OCI-LY3 (cell line): ENCODE data around the gene CADM2.

Experiments used
- H2AFZ ChIP-seq: fragments of 200-600, 300-600 bp; shearing (Covaris generic); 2 replicates; pipeline ENCODE4 v1.6.0; 2014; ENCODE audit warnings: antibody characterized with exemption, low read depth, low read length
- H3K27ac ChIP-seq: fragments of 200-600, 300-600 bp; sonication (generic); 2 replicates; pipeline ENCODE4 v1.5.1; 2014; ENCODE audit warnings: mild to moderate bottlenecking, low read length, moderate library complexity, mixed read lengths
- H3K27me3 ChIP-seq: fragments of 200-600, 300-600 bp; sonication (generic); 2 replicates; pipeline ENCODE4 v1.6.1; 2014; ENCODE audit warnings: low read depth, low read length, mixed read lengths
- H3K36me3 ChIP-seq: fragments of 200-600, 300-600 bp; sonication (generic); replicated peaks from 2 replicates; pipeline ENCODE3; 2014; ENCODE audit warnings: low read depth, low read length, mixed read lengths
- H3K4me1 ChIP-seq: fragments of 300-600, 200-600 bp; sonication (generic); 2 replicates; pipeline ENCODE4 v1.6.1; 2014; ENCODE audit warnings: low read length, mixed read lengths
- H3K4me2 ChIP-seq: fragments of 200-600, 300-600 bp; sonication (generic); 2 replicates; pipeline ENCODE4 v1.6.1; 2014; ENCODE audit warnings: low read length, mixed read lengths
- H3K4me3 ChIP-seq: fragments of 300-600, 200-600 bp; sonication (generic); 2 replicates; pipeline ENCODE4 v1.5.1; 2014; ENCODE audit warnings: antibody characterized with exemption, mild to moderate bottlenecking, low read length, moderate library complexity
- H3K79me2 ChIP-seq: fragments of 300-600, 200-600 bp; shearing (Covaris generic); 2 replicates; pipeline ENCODE4 v1.6.1; 2014; ENCODE audit warnings: mild to moderate bottlenecking, low read length, mixed read lengths
- H3K9ac ChIP-seq: fragments of 300-600, 200-600 bp; shearing (Covaris generic); 2 replicates; pipeline ENCODE4 v1.6.0; 2014; ENCODE audit warnings: mild to moderate bottlenecking, low read length, moderate library complexity
- H3K9me3 ChIP-seq: fragments of 200-600, 300-600 bp; shearing (Covaris generic); 2 replicates; pipeline ENCODE4 v1.6.1; 2014; ENCODE audit warnings: low read length, mixed read lengths; ENCODE audit not compliant: insufficient read depth
- H4K20me1 ChIP-seq: fragments of 200-600, 300-600 bp; sonication (generic); 2 replicates; pipeline ENCODE4 v1.6.1; 2016; ENCODE audit warnings: low read length, mixed read lengths; ENCODE audit not compliant: insufficient read depth
- EZH2phosphoT487 ChIP-seq: fragments of 200-600 bp; shearing (Covaris generic); IDR thresholded peaks from 2 replicates; pipeline ENCODE4 v1.6.1; 2018; ENCODE audit warnings: antibody characterized with exemption, mixed run types, low read depth
- TF ChIP-seq, protein P1 (sequence below): fragments of 200-600, 300-600 bp; sonication (generic); IDR thresholded peaks from 2 replicates; pipeline ENCODE4 v1.5.1; 2014; ENCODE audit warnings: antibody characterized with exemption, low read length, low read depth

CADM2 gene

DNA sequence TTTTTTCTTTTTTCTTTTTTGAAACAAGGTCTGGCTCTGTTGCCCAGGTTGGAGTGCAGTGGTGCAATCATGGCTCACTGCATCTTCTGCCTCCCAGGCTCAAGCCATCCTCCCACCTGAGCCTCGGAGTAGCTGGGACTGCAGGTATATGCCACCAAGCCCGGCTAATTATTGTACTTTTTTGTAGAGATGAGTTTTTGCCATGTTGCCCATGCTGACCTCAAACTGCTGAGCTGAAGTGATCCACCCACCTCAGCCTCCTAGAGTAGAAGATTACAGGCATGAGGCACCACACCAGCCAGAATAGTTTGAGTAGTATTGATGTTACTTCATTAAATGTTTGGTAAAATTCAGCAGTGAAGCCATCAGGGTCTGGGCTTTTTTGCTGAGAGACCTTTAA is 251.8 kb downstream of the CADM2 start:
- TF ChIP-seq EZH2phosphoT487, result no peak
- TF ChIP-seq, protein P1, sequence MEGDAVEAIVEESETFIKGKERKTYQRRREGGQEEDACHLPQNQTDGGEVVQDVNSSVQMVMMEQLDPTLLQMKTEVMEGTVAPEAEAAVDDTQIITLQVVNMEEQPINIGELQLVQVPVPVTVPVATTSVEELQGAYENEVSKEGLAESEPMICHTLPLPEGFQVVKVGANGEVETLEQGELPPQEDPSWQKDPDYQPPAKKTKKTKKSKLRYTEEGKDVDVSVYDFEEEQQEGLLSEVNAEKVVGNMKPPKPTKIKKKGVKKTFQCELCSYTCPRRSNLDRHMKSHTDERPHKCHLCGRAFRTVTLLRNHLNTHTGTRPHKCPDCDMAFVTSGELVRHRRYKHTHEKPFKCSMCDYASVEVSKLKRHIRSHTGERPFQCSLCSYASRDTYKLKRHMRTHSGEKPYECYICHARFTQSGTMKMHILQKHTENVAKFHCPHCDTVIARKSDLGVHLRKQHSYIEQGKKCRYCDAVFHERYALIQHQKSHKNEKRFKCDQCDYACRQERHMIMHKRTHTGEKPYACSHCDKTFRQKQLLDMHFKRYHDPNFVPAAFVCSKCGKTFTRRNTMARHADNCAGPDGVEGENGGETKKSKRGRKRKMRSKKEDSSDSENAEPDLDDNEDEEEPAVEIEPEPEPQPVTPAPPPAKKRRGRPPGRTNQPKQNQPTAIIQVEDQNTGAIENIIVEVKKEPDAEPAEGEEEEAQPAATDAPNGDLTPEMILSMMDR, result no peak

DNA sequence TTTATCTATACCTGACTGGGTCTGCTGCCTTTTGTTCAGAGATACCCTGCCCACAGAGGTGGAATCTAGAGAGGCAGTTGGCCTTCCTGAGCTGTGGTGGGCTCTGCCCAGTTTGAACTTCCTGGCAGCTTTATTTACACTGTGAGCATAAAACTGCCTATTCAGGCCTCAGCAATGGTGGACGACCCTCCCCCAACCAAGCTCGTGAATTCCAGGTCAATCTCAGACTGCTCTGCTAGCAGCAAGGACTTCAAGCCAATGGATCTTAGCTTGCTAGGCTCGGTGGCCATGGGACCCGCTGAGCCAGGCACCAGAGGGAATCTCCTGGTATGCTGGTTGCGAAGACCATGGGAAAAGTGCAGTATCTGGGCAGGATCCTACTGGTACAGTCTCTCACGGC is 270.2 kb downstream of the CADM2 start:
- no peaks in the 10 kb centered on the region for H3K9me3 ChIP-seq
- no peak overlapping the region for H3K9ac ChIP-seq
- H3K4me2 ChIP-seq, result no peak overlapping the region
- no peaks in the 10 kb centered on the region for H4K20me1 ChIP-seq
- no peak for TF ChIP-seq EZH2phosphoT487
- TF ChIP-seq, protein P1, result no peak
- H3K36me3 ChIP-seq, result no peaks in the 10 kb centered on the region
- no peak overlapping the region for H3K4me3 ChIP-seq
- no peaks in the 10 kb centered on the region for H3K4me1 ChIP-seq
- no peaks in the 10 kb centered on the region for H3K27me3 ChIP-seq
- H3K79me2 ChIP-seq, result no peaks in the 10 kb centered on the region
- no peak overlapping the region for H3K27ac ChIP-seq
- no peak overlapping the region for H2AFZ ChIP-seq

More for the DNA sequence above, 251.8 kb downstream of the CADM2 start:
- H3K4me1 ChIP-seq, result no peaks in the 10 kb centered on the region
- no peak overlapping the region for H3K4me3 ChIP-seq
- no peaks in the 10 kb centered on the region for H3K79me2 ChIP-seq
- H3K27ac ChIP-seq, result no peak overlapping the region
- H3K9me3 ChIP-seq, result no peaks in the 10 kb centered on the region
- H3K4me2 ChIP-seq, result no peak overlapping the region
- no peaks in the 10 kb centered on the region for H3K36me3 ChIP-seq
- H2AFZ ChIP-seq, result no peak overlapping the region
- H3K9ac ChIP-seq, result no peak overlapping the region
- no peaks in the 10 kb centered on the region for H3K27me3 ChIP-seq
- no peaks in the 10 kb centered on the region for H4K20me1 ChIP-seq

DNA sequence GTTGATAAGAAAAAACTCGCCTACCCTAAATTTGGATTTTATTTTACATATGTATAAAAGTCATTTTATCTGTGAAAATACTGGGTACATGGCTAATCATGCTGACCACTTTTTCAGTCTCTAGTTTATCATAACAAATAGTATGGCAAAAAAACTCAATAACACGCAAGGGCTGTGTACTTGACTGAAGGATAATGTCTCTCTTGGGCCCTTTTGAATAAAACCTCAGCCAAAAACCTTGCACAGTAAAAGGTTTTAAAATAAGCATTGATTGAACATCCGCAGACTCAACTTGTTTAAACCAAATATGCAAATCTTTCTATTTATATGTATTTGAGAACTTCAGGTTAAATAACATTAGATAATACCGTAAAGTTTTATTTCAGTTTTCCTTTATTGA is 285.3 kb downstream of the CADM2 start:
- Histone ChIP-seq H3K4me3 (no peak overlapping the region), H3K79me2 (no peaks in the 10 kb centered on the region), H3K4me2 (no peak overlapping the region), H3K27ac (no peak overlapping the region), H3K9me3 (no peaks in the 10 kb centered on the region), H3K4me1 (no peaks in the 10 kb centered on the region), H4K20me1 (no peaks in the 10 kb centered on the region), H3K9ac (no peak overlapping the region), H3K27me3 (no peaks in the 10 kb centered on the region), H3K36me3 (no peaks in the 10 kb centered on the region), H2AFZ (no peak overlapping the region)
- no peak for TF ChIP-seq EZH2phosphoT487

DNA sequence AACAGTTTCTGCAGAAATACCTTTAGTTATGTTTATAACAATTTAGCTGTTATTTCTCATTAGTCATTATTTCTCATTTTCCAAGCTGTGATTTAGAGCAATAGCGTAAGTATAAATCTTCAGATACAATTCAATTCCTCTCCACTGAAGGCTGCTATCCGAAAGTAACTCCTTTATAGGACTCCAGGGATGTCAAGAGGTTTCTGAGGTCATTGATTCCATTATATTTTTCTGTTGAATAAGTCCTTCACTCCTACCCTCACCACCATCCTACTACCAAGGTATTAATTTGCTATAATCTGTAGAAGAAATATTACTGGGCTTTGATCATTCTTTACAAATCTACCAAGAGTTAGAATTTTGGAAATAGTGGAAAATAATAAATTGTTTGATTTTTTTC is 285.7 kb downstream of the CADM2 start:
- Histone ChIP-seq H3K4me2 (no peak overlapping the region), H3K27ac (no peak overlapping the region), H2AFZ (no peak overlapping the region), H3K9me3 (no peaks in the 10 kb centered on the region), H3K79me2 (no peaks in the 10 kb centered on the region), H3K9ac (no peak overlapping the region), H3K4me3 (no peak overlapping the region), H3K4me1 (no peaks in the 10 kb centered on the region), H3K36me3 (no peaks in the 10 kb centered on the region), H4K20me1 (no peaks in the 10 kb centered on the region), H3K27me3 (no peaks in the 10 kb centered on the region)
- no peak for TF ChIP-seq EZH2phosphoT487
- TF ChIP-seq, protein P1, result no peak

DNA sequence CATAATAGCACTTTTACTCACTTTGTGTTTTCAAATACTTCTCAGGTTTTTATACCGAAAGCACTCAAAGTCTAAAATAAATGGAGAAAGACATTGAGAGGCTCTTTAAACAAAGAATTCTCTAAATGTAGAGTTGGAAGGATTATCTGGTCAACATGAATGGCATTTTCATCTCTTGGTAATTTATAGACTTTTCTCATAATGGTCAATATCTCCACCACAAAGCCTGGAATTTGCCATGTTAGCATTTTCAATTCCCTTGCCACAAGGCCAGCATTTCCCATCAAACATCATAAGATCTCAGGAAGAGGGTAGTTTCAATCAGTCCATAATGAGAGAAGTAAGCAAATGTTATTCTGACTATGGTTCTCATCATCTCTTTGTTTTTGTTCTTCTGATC is 293.0 kb downstream of the CADM2 start:
- Histone ChIP-seq H3K4me1 (no peaks in the 10 kb centered on the region), H3K27me3 (no peaks in the 10 kb centered on the region), H4K20me1 (no peaks in the 10 kb centered on the region), H3K9ac (no peak overlapping the region), H3K27ac (no peak overlapping the region), H3K4me3 (no peak overlapping the region), H3K79me2 (no peaks in the 10 kb centered on the region), H2AFZ (no peak overlapping the region), H3K9me3 (no peaks in the 10 kb centered on the region), H3K4me2 (no peak overlapping the region), H3K36me3 (no peaks in the 10 kb centered on the region)
- TF ChIP-seq, protein P1, result no peak
- TF ChIP-seq EZH2phosphoT487, result no peak
